BJ (cell line): ENCODE measurements around the gene PTPRCAP. TPM values are rescaled to one million over a fixed set of nuclear protein-coding genes. Genes with fewer than 3 reads are reported as not detected.

Experiments used
- CTCF ChIA-PET: fragments of 350-600 bp; formaldehyde crosslinking; extraction: SDS; loops from one replicate; lab custom pipeline; 2021; ENCODE audit warnings: antibody characterized with exemption, inconsistent platforms; lab: Yijun Ruan, JAX
- POLR2A ChIA-PET: fragments of 300-600 bp; sonication (Branson Sonifier 250); formaldehyde crosslinking; extraction: SDS; loops from one replicate; lab custom pipeline; 2021; ENCODE audit warnings: antibody characterized with exemption; lab: Charles Lee
- DNase-seq: peaks from one replicate; pipeline ENCODE4 v3.0.0-alpha.2; 2011; ENCODE audit warnings: low read depth
- H3K27me3 ChIP-seq: 2 replicates; pipeline ENCODE4 v1.6.0; 2011; ENCODE audit warnings: low read length; ENCODE audit not compliant: control insufficient read depth, insufficient read depth
- H3K36me3 ChIP-seq: 2 replicates; pipeline ENCODE4 v1.5.1; 2011; ENCODE audit warnings: low read length; ENCODE audit not compliant: control insufficient read depth, insufficient read depth
- H3K4me3 ChIP-seq: 2 replicates; pipeline ENCODE4 v1.5.1; 2011; ENCODE audit warnings: low read depth, mild to moderate bottlenecking, control low read depth, low read length
- polyA plus RNA-seq: library from polyadenylated mRNA; depleted of rRNA; stranded (reverse); fragments of >200 nt; gene quantifications from 2 replicates; pipeline ENCODE4 v1.2.3, GENCODE V29; 2011
- TF ChIP-seq, protein P1 (sequence below): IDR thresholded peaks from 2 replicates; pipeline ENCODE4 v1.5.1; 2011; ENCODE audit warnings: low read depth, mild to moderate bottlenecking, control low read depth, inconsistent platforms, low read length, moderate library complexity; ENCODE audit not compliant: insufficient read depth

The PTPRCAP gene
- polyA plus RNA-seq, 1 experiment, result 0.43 TPM

DNA sequence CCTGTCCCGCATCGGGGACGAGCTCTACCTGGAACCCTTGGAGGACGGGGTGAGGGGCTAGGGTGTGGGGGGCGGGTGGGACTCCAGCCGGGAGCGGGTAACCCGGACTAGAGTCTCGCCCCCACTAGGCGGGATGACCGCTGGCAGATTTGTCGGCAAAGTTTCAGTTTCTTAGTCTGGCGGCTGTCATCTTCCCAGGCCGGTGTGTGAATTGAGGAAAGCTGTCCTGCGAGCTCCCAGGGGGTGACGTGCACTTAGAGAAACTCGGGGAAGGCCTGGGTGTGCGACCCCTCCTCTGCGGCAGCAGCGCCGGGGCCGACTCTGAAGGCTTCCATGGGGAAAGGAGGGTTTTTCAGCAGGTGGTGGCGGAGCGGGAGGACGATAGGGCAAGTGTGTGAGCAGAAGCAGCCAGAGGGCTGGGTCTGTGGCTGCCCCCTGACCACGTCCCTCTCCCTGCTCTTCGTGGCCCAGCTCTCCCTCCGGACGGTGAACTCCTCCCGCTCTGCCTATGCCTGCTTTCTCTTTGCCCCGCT is 45.2 kb downstream of the PTPRCAP start:
- Histone ChIP-seq H3K36me3 (peaks cover 10% of the 10 kb centered on the region), H3K27me3 (no peaks in the 10 kb centered on the region; the same call in 1 of the 2 replicates), H3K4me3 (peak overlapping the region; percentile 92)
- DNase-seq, result no peak
- TF ChIP-seq, protein P1, sequence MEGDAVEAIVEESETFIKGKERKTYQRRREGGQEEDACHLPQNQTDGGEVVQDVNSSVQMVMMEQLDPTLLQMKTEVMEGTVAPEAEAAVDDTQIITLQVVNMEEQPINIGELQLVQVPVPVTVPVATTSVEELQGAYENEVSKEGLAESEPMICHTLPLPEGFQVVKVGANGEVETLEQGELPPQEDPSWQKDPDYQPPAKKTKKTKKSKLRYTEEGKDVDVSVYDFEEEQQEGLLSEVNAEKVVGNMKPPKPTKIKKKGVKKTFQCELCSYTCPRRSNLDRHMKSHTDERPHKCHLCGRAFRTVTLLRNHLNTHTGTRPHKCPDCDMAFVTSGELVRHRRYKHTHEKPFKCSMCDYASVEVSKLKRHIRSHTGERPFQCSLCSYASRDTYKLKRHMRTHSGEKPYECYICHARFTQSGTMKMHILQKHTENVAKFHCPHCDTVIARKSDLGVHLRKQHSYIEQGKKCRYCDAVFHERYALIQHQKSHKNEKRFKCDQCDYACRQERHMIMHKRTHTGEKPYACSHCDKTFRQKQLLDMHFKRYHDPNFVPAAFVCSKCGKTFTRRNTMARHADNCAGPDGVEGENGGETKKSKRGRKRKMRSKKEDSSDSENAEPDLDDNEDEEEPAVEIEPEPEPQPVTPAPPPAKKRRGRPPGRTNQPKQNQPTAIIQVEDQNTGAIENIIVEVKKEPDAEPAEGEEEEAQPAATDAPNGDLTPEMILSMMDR, result no peak
- CTCF ChIA-PET, result interaction anchor here (0.7 to 24.6 kb wide), 9 partner anchors 10 to 191 kb away, joined by 3 to 892 read pairs (median 7); partner anchors contain the start of genes GSTP1, POLD4, PPP1CA and TMEM134
- POLR2A ChIA-PET, result interaction anchor here (0.6 to 1.5 kb wide), 2 partner anchors 9 to 46 kb away, joined by 6 to 9 read pairs; partner anchors contain the start of gene PPP1CA

DNA sequence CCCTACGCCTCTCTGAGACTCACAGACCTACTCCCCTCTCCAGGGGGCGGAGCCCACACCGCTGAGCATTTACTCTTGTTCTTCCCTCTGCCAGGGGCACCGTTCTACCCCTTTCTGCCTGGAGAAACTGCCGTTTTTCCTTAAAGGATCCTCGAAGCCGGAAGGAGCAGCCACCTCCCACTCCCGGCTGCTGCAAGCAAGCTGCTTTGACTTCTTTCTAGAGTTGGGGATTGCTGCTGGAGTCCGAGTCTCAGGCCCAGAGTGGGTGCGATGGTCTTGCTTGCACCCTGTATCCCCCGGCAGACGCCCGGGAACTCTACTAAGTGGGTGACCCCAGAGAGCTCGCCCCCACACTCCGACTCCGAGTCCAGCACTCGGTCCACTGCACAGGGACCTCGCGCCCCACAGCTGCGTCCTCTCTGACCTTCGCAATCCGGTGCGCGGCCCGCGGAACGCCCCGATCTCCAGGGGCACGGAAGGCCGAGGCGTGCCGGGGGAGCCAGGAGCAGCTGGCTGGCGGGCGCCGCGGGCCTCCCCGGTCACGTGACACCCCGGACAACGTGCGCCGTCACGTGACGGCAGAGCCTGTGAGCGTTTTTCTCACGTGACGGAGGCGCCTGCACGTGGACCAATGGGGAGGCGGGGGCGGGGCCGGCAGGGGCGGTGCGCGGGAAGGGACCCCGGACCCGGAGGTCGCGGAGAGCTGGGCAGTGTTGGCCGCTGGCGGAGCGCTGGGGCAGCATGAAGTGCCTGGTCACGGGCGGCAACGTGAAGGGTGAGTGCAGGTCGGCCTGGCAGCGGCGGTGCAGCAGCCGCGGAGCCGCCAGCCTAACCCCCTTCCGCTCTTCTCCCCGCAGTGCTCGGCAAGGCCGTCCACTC is 45.9 kb downstream of the PTPRCAP start, which contains the start of gene RAD9A:
RAD9A (plus strand) TSS at position 683 of the 879 bp plus-strand sequence; CDS start at position 742, 59 bp downstream.
- POLR2A ChIA-PET, result interaction anchor here (0.6 to 1.5 kb wide), 3 partner anchors 10 to 46 kb away, joined by 3 to 9 read pairs (median 6); partner anchors contain the start of genes CLCF1 and PPP1CA
- Histone ChIP-seq H3K36me3 (peaks cover 10% of the 10 kb centered on the region), H3K4me3 (peak within 1 kb of the TSS; percentile 92), H3K27me3 (no peaks in the 10 kb centered on the region; the same call in 1 of the 2 replicates)
- TF ChIP-seq, protein P1, result no peak
- CTCF ChIA-PET, result interaction anchor here (0.7 to 24.6 kb wide), 11 partner anchors 10 to 192 kb away, joined by 3 to 892 read pairs (median 5); partner anchors contain the start of genes GSTP1, PITPNM1, POLD4 and PPP1CA
- DNase-seq, result no peak

DNA sequence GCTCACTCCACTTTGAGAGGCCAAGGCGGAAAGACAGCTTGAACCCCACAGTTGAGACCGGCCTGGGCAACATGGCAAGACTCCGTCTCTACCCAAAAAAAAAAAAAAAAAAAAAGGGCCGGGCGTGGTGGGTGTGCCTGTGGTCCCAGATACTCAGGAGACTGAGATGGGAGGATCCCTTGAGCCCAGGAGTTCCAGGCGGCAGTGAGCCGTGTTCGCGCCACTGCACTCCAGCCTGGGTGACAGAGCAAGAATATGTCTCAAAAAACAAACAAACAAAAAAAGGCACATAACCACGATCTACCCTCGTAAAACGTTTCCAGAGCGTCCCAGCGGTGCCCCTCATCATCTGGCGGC is 46.6 kb downstream of the PTPRCAP start:
- CTCF ChIA-PET, result interaction anchor here (0.6 to 24.6 kb wide), 10 partner anchors 9 to 192 kb away, joined by 3 to 892 read pairs (median 6); partner anchors contain the start of genes GSTP1, PITPNM1, POLD4 and PPP1CA
- DNase-seq, result no peak

DNA sequence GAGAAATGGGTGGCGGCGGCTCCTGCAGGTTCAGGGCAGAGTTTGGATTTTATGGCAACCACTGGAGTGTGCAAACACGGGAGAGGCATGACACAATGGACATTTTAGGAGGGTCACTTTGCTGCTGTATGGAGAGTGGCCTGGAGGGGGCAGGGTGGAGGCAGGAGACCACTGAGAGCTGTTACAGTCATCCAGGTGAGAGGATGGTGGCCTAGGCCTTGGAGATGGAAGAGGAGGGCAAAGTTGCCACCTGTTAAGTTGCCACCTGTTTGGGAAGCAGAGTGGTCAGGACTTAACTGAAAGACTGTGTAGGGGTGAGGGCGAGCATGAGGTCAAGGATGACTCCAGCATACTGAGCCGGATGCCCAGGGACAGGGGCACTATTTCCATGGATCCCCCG is 48.0 kb downstream of the PTPRCAP start:
- Histone ChIP-seq H3K36me3 (peaks cover 3% of the 10 kb centered on the region; the same call in 1 of the 2 replicates), H3K27me3 (no peaks in the 10 kb centered on the region; the same call in 1 of the 2 replicates), H3K4me3 (no peak overlapping the region)
- ChIA-PET CTCF (interaction anchor here (0.6 to 24.6 kb wide), 9 partner anchors 10 to 127 kb away, joined by 3 to 892 read pairs (median 3); partner anchors contain the start of genes CLCF1, POLD4 and PPP1CA), POLR2A (no interaction called here)
- TF ChIP-seq, protein P1, result peak; percentile 60
- DNase-seq, result no peak

More for the DNA sequence above, 46.6 kb downstream of the PTPRCAP start:
- Histone ChIP-seq H3K36me3 (peaks cover 6% of the 10 kb centered on the region), H3K4me3 (peak overlapping the region; percentile 92), H3K27me3 (no peaks in the 10 kb centered on the region; the same call in 1 of the 2 replicates)
- TF ChIP-seq, protein P1, result no peak
- POLR2A ChIA-PET, result interaction anchor here (1.5 kb wide), 1 partner anchor 11 kb away, joined by 9 read pairs; the partner anchor contains the start of gene PPP1CA
